Measurements from ENCODE around the gene GATAD1. TPM values are rescaled to one million over a fixed set of nuclear protein-coding genes. Genes with fewer than 3 reads are reported as not detected.
"Not testable (repeated sequence)": the region's sequence is repeated elsewhere in the genome, so short reads cannot be mapped to it uniquely, and the experiment has no call there.

Gene GATAD1
- total and polyA plus RNA-seq, 2 donors from 2014 or later = 17.5 to 35.8 TPM

DNA sequence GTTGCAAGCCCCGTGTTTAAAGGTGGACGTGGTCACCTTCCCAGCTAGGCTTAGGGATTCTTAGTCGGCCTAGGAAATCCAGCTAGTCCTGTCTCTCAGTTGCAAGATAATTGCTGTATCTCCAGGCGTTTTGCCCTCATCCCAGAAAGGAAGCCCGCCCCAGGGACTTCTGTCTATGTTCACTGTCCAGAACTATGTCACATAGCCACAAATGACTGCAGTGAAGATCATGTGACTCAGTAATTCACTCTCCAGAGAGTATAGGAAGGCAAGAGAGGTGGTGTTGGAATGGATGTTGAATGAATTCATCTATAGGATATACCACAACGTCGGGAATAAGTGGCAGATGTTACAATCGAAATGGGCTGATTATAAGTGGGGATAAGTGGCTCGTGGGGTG, 30.8 kb downstream of the GATAD1 start:
- TF ChIP-seq, protein P1, sequence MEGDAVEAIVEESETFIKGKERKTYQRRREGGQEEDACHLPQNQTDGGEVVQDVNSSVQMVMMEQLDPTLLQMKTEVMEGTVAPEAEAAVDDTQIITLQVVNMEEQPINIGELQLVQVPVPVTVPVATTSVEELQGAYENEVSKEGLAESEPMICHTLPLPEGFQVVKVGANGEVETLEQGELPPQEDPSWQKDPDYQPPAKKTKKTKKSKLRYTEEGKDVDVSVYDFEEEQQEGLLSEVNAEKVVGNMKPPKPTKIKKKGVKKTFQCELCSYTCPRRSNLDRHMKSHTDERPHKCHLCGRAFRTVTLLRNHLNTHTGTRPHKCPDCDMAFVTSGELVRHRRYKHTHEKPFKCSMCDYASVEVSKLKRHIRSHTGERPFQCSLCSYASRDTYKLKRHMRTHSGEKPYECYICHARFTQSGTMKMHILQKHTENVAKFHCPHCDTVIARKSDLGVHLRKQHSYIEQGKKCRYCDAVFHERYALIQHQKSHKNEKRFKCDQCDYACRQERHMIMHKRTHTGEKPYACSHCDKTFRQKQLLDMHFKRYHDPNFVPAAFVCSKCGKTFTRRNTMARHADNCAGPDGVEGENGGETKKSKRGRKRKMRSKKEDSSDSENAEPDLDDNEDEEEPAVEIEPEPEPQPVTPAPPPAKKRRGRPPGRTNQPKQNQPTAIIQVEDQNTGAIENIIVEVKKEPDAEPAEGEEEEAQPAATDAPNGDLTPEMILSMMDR (IDR thresholded peaks at IDR 0.05; ENCODE audit: borderline replicate concordance, extremely low read depth, insufficient read depth) = no peak
- Histone ChIP-seq H3K4me3 (ENCODE audit: low read length in 3 of 3) (no peak overlapping the region), H3K27me3 (ENCODE audit: control insufficient read depth, insufficient read depth, low read length) (no peaks in the 10 kb centered on the region), H3K4me1 (ENCODE audit: control insufficient read depth in 2 of 3, insufficient read depth in 2 of 3, low read depth in 1 of 3, low read length in 3 of 3) (no peaks in the 10 kb centered on the region), H3K9me3 (ENCODE audit: control insufficient read depth in 2 of 3, insufficient read depth in 1 of 3, low read length in 3 of 3) (no peaks in the 10 kb centered on the region), H3K9ac (ENCODE audit: low read length in 3 of 3) (no peak overlapping the region), H3K27ac (ENCODE audit: low read depth in 2 of 2, low read length in 2 of 2) (no peak overlapping the region), H3K36me3 (ENCODE audit: control insufficient read depth in 2 of 3, insufficient read depth in 3 of 3, low read length in 3 of 3) (no peaks in the 10 kb centered on the region)
- intact Hi-C loops (cut with DNase I) = no loop called here
- FAIRE-seq (no peak), DNase-seq (no peak)

- no peaks in the 10 kb centered on the region for H3K9me3 ChIP-seq (ENCODE audit: control insufficient read depth in 2 of 3, insufficient read depth in 1 of 3, low read length in 3 of 3)
- no peak overlapping the region for H3K9ac ChIP-seq (ENCODE audit: low read length in 3 of 3)
- intact Hi-C loops (cut with DNase I) = no loop called here
- DNase-seq (no peak), FAIRE-seq (no peak)
- no peaks in the 10 kb centered on the region for H3K27me3 ChIP-seq (ENCODE audit: control insufficient read depth, insufficient read depth, low read length)
- no peaks in the 10 kb centered on the region for H3K4me1 ChIP-seq (ENCODE audit: control insufficient read depth in 2 of 3, insufficient read depth in 2 of 3, low read depth in 1 of 3, low read length in 3 of 3)
- no peak overlapping the region for H3K4me3 ChIP-seq (ENCODE audit: low read length in 3 of 3)
- TF ChIP-seq, protein P1 (IDR thresholded peaks at IDR 0.05; ENCODE audit: borderline replicate concordance, extremely low read depth, insufficient read depth) = no peak
- H3K36me3 ChIP-seq (ENCODE audit: control insufficient read depth in 2 of 3, insufficient read depth in 3 of 3, low read length in 3 of 3) = no peaks in the 10 kb centered on the region
- H3K27ac ChIP-seq (ENCODE audit: low read depth in 2 of 2, low read length in 2 of 2) = no peak overlapping the region
Observed at GRCh38 chr7:92478711-92479110, 31.4 kb downstream of the GATAD1 start.

GRCh38 chr7:92479146-92479545, 31.9 kb downstream of the GATAD1 start:
- H3K27ac ChIP-seq (ENCODE audit: low read depth in 2 of 2, low read length in 2 of 2); H3K9ac ChIP-seq (ENCODE audit: low read length in 3 of 3); H3K4me3 ChIP-seq (ENCODE audit: low read length in 3 of 3); H3K27me3 ChIP-seq (ENCODE audit: control insufficient read depth, insufficient read depth, low read length); H3K9me3 ChIP-seq (ENCODE audit: control insufficient read depth in 2 of 3, insufficient read depth in 1 of 3, low read length in 3 of 3); intact Hi-C loops (cut with DNase I); H3K4me1 ChIP-seq (ENCODE audit: control insufficient read depth in 2 of 3, insufficient read depth in 2 of 3, low read depth in 1 of 3, low read length in 3 of 3); FAIRE-seq; DNase-seq; H3K36me3 ChIP-seq (ENCODE audit: control insufficient read depth in 2 of 3, insufficient read depth in 3 of 3, low read length in 3 of 3): not testable (repeated sequence)

DNA sequence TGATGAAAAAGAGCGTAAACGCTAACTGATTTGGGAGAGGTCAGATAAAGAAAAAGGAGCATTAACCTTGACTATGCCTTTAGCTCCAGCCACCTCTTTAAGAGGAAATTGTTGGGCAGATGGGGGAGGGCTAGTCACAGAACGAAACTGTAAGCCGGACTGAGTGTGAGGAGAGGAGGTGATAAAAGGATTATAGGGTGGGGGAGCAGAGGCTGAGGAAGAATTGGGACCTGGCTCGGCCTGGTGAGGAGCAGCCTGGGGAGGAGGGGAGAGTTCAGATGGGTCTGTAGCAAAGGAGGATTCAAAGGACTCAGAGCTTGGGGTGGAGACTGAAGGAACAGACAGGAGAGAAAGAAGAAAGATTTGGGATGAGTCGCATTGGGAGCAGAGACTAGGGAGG, 36.3 kb downstream of the GATAD1 start:
- DNase-seq; intact Hi-C loops (cut with DNase I); H3K27ac ChIP-seq (ENCODE audit: low read depth in 2 of 2, low read length in 2 of 2); H3K9me3 ChIP-seq (ENCODE audit: control insufficient read depth in 2 of 3, insufficient read depth in 1 of 3, low read length in 3 of 3); H3K4me3 ChIP-seq (ENCODE audit: low read length in 3 of 3); H3K9ac ChIP-seq (ENCODE audit: low read length in 3 of 3); FAIRE-seq; H3K4me1 ChIP-seq (ENCODE audit: control insufficient read depth in 2 of 3, insufficient read depth in 2 of 3, low read depth in 1 of 3, low read length in 3 of 3); H3K27me3 ChIP-seq (ENCODE audit: control insufficient read depth, insufficient read depth, low read length): not testable (repeated sequence)
- H3K36me3 ChIP-seq (ENCODE audit: control insufficient read depth in 2 of 3, insufficient read depth in 3 of 3, low read length in 3 of 3) = peaks cover 0 to 17% (median 11%) of the 10 kb centered on the region in 3 donors

- H3K27ac ChIP-seq (ENCODE audit: low read depth in 2 of 2, low read length in 2 of 2); H3K4me3 ChIP-seq (ENCODE audit: low read length in 3 of 3); DNase-seq; H3K9ac ChIP-seq (ENCODE audit: low read length in 3 of 3); H3K9me3 ChIP-seq (ENCODE audit: control insufficient read depth in 2 of 3, insufficient read depth in 1 of 3, low read length in 3 of 3); H3K4me1 ChIP-seq (ENCODE audit: control insufficient read depth in 2 of 3, insufficient read depth in 2 of 3, low read depth in 1 of 3, low read length in 3 of 3); H3K27me3 ChIP-seq (ENCODE audit: control insufficient read depth, insufficient read depth, low read length); FAIRE-seq; intact Hi-C loops (cut with DNase I): not testable (repeated sequence)
- peaks cover 0 to 19% (median 11%) of the 10 kb centered on the region in 3 donors for H3K36me3 ChIP-seq (ENCODE audit: control insufficient read depth in 2 of 3, insufficient read depth in 3 of 3, low read length in 3 of 3)
Observed at GRCh38 chr7:92484226-92484625, 36.9 kb downstream of the GATAD1 start.

All from kidney (tissue), 14 donors.